ENCODE data around the gene TNNI3.

The TNNI3 gene

DNA sequence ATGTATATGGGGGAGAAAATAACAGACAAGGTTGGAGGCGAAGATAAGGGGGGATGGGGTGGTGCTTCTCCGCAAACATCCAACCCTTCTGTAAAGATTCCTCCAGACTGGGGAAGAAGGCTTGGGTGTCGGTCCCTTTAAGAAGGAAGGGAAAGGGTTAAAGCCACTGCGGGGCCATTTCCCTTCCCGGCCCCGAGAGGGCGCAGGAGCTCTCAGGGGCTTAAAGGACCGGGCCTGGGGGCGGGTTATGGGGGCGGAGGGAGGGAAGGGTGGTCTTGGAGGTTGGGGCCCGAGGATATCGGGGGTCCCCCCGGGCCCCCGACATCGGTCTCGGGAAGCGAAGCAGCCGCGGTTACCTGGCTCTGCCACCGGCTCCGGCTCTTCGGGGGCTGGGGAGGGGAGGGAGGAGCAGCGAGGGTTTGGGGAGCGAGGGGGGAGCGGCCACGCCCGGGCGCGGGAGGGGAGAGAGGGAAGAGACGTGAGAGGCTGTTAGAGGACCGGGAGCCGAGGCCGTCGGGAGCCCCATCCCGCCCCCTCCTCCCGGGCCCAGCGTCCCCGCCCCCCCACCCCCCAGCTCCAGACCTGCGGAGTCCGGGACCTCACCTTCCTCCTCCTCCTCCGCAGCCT is 11.3 kb downstream of the TNNI3 start:
- FAIRE-seq = no peak

DNA sequence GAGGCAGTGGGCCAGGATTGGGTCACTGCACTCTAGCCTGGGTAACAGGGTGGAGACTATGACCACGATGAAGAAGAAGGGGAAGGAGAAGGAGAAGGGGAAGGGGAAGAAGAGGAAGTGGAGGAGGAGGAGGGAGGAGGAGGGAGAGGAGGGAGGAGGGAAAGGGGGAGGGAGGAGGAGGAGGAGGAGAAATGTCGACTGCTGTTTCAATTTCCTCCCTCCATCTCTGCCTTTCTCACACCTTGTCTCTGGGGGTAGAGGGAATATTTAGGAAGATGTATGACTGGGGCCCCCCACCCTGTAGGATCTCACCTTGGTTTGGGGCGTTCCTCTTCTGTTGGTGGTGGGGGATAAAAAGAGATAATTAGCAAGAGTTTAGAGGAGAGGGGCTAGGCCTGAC is 12.3 kb downstream of the TNNI3 start:
- FAIRE-seq = no peak

DNA sequence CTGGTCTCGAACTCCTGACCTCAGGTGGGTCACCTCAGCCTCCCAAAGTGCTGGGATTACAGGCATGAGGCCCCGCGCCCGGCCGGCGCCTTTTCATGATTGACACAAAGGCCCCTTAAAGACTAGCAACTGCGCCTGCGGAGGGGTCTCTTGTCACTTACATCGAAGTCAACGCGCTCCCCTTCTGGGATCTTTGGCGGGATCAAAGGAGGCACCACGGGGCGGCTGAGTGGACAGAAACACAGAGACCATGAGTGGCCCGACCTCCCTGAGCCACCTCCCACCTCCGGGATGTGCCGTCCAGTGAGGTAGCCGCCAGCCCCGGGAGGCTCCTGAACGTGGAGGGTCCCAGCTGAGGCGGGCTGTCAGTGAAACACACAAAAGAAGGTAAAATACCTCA is 15.8 kb downstream of the TNNI3 start:
- no peak for FAIRE-seq

DNA sequence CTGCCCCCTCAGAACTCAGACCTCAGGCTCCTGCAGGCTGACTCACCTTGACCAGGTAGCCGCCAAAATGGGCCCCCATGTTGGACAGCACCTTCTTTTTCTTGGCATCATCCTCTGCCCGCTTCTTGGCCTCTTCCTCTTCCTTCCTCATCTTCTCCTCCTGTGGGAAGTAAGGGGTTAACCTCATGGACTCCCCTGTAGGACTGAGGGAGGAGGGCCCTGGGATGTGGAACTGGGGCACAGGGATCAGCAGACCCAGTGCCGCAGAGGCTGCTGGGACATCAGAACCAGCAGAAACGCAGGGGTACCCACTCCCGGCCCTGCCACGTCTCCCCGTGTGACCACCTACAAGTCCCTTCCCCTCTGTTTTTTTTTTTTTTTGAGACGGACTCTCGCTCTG is 19.6 kb downstream of the TNNI3 start:
- FAIRE-seq = no peak

DNA sequence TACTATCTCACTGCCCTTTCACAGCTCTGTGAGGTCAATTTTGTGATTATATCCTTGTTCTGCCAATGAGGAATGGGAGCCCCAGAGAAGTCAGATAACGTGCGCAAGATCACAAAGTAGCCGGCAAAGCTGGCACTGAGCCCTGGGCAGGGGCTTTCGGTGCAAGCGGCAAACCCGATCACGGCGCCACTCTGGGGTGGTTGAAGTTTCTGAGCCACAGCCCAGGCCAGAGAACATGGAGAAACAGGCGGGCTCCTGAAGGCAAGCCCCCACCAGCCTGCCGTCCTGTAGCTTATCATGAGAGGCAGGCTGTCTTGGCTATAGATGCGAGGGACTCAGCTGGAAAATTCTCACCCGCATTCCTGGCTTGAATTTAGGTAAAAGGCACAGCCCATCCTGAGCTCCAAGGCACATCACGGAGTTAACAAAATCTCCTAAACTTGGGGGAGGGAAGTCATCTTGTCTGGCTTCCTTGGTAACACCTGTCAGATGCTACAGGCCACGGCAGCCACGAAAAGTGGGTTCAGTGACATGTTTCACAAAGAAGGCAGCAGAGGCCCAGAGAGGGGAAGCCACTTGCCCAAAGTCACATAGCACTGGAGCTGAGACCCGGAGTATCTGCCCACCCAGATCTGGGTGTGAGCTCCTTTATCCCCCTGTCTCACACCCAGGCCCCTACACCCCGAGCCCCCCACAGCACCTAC is 21.0 kb downstream of the TNNI3 start:
- no peak for FAIRE-seq

DNA sequence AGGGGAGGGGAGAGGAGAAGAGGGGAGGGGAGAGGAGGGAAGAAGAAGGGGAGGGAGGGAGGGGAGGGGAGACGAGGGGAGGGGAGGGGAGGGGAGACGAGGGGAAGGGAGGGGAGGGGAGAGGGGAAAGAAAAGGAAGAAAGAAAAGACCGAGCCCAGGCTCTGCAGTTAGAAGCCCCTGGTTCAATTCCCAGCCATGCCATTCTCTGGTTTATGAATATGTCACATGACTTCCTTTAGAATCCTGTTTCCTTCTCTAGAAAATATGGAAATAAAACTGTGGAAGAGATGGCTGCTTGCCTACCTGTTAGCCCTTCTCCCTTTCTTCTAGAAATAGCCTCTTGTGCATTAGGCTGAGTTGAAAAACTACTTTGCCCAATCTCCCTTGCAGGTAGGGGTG is 22.8 kb downstream of the TNNI3 start:
- FAIRE-seq = no peak

DNA sequence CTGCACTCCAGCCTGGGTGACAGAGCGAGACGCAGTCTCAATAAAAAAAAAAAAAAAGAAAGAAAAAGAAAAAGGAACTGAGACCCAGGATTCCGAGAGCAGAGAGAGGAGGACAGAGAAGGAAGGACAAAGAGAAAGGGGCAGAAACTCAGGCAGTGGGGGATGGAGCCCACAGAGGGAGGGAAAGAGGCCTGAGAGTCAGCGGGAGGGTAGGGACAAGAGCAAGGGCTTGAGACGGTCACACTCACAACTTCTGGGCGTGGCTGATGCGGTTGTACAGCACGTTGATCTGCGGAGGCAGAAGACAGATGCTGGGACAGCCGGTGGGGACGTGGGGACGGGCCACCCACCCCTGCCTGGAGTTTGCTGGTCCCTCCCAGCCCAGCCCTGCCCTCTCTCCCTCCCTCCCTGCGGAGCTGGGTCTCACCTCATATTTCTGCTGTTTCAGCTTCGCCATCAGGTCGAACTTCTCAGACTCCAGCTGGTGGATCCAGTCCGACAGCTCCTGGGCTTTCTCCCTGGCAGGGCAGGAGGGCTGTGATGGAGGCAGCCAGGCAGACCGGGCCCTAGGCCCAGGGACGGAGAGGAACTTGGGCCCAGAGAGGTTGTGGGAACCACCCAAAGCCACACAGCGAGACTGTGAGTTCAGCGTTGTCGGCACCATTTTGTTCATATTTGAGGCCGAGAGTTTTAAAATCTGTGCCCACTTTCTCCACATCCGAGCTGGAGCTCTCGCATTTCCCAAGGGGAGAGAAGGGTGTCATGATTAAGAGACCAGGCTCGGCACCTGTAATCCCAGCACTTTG is 23.7 kb downstream of the TNNI3 start:
- FAIRE-seq = no peak

DNA sequence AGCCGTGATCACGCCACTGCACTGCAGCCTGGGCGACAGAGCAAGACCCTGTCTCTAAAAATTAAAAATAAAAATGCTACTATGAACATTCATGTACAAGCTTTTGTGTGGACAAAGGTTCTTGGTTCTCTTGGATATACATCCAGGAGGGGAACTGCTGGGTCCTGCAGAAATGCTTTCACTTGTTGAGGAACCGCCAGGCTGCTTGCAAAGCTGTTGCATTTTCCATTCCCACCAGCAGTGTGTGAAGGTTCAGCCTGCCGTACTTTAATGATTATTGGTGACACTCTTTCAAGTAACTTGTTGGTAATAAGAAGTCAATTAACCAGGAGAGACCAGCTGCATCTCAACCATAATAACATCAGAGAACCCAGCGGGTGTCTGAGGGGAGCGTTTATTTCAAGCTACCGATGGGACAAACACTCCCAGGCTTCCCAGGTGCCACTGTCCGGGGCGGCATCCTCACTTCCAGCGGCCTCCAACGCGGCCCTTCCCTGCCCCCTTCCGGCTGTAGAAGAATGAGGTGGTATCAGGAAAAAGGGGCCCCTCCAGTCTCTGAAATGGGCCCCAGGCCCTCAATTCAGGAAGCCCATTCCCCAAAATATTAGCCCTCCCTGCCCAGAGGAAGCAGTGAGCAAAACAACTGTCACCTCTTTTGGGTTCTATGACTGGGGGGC is 24.9 kb downstream of the TNNI3 start:
- FAIRE-seq = no peak

DNA sequence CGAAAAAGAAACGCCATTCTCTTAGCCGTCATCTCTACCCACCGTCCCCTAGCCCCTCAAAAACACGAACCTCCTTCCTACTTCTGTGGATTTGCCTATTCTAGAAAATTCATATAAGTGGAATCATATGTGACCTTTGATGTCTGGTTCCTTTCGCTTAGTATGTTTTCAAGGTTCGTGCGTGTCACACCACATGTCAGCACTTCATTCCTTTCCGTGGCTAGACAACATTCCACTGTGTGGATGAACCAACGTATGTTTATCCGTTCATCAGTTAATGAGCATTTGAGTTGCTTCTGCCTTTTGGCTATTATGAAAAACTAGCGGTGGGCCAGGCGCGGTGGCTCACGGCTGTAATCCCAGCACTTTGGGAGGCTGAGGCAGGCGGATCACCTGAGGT is 26.1 kb downstream of the TNNI3 start:
- no peak for FAIRE-seq

DNA sequence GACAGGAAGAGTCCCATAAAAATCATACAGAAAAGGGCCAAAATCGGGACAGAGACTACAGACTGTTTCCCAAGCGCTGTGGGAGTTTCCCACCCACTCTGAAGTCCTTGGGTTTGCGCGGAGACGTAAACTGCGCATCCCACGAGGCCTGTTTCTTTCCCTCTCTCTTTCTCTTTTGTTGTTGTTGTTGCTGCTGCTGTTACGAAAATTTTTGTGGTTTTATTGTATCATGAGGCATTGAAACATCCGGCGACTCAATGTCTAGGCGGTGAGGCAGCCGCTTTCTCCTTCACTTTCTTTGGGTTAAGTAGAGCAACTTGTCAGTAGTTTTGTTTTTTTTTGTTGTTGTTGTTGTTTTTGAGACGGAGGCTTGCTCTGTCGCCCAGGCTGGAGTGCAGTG is 38.5 kb downstream of the TNNI3 start:
- FAIRE-seq = no peak

DNA sequence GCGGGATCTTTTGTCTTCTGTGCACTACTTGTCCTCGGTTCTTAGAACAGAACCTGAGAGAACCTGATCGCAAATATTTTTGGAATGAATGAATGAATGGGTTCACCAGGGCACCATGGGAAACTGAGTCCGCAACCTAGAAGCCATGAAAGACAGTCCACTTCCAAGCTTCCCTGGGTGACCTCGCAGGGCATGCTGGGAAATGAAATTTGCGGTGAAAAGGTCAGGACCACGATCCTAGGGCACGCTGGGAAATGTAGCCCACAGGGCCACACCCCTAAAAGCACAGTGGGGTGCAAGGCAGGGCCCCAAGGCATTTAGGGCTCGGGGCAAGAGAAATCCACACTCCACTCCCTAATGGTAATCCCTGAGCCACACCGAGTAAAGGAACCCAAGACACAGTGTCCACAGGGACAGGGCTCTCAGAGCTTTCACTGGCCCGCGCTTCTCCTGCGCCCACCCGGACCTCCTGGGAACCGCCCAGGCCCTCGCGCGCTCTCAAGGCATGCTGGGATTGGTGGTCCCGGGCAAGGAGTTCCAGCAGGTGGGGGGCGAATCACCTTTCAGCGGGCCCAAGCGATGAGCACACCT is 39.0 kb downstream of the TNNI3 start:
- FAIRE-seq = no peak

DNA sequence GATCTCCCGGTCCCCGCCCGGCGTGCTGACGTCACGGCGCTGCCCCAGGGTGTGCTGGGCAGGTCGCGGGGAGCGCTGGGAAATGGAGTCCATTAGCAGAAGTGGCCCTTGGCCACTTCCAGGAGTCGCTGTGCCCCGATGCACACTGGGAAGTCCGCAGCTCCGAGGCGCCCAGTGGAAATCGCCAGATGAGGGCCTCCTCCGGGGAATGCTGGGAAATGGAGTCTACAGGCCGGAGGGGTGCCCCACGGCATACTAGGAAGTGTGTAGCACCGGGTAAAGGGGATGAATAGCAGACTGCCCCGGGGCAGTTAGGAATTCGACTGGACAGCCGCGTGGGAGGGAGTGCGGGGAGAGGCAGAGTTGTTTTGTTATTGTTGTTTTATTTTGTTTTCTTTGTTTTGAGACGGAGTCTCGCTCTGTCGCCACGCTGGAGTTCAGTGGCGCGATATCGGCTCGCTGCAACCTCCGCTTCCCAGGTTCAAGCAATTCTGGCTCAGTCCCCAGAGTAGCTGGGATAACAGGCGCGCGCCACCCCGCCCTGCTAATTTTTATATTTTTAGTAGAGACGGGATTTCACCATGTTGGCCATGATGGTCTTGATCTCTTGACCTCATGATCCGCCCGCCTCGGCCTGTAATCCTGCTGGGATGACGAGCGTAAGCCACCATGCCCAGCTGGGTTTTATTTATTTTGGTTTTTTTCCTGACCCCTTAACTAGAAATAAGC is 39.7 kb downstream of the TNNI3 start:
- no peak for FAIRE-seq

DNA sequence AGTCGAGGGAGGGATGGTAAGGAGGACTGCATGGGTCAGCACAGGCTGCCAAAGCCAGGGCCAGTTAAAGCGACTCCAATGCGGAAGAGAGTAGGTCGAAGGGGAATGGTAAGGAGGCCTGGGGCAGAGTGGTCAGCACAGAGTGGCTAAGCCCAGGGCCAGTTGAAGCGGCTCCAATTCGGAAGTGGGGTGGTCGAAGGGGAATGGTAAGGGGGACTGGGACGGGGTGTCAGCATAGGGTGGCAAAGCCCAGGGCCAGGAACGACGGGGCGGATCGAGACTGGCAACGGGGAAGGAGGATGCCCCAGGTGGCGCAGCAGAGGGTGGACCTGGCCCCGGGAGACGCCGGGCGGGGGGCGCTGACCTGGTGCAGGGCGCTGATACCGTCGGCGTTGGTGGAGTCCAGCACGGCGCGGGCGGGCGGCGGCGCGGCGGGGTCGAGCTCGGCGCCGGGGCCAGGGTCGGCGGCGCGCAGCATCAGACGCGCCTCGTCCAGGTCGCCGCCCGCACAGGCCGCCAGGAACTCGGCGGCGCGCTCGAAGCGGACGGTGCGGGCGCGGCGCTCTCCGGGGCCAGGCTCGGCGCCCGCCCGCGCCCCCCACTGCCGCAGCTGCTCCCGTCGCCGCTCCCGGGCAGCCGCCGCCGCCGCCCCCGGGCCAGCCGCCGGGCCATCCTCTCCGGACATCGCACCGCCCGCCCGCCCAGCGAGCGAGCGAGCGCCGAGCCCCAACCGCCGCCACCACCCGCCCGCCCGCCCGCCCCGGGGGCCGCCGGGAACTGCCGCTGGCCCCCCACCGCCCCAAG is 40.5 kb downstream of the TNNI3 start, which contains the start of gene PPP1R12C:
TSS of gene PPP1R12C (minus strand) at position 779 of the 804 bp plus-strand sequence. CDS start at position 685, 94 bp downstream.
- FAIRE-seq = no peak

DNA sequence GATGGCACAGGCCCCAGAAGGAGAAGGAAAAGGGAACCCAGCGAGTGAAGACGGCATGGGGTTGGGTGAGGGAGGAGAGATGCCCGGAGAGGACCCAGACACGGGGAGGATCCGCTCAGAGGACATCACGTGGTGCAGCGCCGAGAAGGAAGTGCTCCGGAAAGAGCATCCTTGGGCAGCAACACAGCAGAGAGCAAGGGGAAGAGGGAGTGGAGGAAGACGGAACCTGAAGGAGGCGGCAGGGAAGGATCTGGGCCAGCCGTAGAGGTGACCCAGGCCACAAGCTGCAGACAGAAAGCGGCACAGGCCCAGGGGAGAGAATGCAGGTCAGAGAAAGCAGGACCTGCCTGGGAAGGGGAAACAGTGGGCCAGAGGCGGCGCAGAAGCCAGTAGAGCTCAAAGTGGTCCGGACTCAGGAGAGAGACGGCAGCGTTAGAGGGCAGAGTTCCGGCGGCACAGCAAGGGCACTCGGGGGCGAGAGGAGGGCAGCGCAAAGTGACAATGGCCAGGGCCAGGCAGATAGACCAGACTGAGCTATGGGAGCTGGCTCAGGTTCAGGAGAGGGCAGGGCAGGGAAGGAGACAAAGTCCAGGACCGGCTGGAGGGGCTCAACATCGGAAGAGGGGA is 41.2 kb downstream of the TNNI3 start:
- FAIRE-seq = no peak

DNA sequence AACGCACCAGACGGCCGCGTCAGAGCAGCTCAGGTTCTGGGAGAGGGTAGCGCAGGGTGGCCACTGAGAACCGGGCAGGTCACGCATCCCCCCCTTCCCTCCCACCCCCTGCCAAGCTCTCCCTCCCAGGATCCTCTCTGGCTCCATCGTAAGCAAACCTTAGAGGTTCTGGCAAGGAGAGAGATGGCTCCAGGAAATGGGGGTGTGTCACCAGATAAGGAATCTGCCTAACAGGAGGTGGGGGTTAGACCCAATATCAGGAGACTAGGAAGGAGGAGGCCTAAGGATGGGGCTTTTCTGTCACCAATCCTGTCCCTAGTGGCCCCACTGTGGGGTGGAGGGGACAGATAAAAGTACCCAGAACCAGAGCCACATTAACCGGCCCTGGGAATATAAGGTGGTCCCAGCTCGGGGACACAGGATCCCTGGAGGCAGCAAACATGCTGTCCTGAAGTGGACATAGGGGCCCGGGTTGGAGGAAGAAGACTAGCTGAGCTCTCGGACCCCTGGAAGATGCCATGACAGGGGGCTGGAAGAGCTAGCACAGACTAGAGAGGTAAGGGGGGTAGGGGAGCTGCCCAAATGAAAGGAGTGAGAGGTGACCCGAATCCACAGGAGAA is 42.0 kb downstream of the TNNI3 start:
- no peak for FAIRE-seq

DNA sequence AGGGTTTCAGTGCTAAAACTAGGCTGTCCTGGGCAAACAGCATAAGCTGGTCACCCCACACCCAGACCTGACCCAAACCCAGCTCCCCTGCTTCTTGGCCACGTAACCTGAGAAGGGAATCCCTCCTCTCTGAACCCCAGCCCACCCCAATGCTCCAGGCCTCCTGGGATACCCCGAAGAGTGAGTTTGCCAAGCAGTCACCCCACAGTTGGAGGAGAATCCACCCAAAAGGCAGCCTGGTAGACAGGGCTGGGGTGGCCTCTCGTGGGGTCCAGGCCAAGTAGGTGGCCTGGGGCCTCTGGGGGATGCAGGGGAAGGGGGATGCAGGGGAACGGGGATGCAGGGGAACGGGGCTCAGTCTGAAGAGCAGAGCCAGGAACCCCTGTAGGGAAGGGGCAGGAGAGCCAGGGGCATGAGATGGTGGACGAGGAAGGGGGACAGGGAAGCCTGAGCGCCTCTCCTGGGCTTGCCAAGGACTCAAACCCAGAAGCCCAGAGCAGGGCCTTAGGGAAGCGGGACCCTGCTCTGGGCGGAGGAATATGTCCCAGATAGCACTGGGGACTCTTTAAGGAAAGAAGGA is 42.9 kb downstream of the TNNI3 start:
- no peak for FAIRE-seq

DNA sequence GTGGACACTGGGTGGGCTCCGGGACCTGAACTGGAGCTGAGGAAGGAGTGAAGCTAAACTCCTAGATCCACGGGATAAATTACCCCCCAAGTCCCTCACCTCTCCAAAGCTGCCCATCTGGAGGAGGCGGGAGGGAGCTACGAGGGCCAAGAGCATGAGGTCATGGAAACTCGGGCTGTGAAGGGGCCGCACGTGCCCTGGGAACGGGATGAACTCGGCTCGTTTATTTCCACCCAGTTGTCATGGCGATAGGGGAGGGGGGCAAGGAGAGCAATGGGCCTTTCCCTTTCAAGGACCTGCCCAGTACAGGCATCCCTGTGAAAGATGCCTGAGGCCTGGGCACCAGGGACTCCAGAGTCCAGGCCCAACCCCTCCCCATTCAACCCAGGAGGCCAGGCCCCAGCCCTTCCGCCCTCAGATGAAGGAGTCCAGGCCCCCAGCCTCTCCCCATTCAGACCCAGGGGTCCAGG is 43.9 kb downstream of the TNNI3 start:
- FAIRE-seq = no peak

DNA sequence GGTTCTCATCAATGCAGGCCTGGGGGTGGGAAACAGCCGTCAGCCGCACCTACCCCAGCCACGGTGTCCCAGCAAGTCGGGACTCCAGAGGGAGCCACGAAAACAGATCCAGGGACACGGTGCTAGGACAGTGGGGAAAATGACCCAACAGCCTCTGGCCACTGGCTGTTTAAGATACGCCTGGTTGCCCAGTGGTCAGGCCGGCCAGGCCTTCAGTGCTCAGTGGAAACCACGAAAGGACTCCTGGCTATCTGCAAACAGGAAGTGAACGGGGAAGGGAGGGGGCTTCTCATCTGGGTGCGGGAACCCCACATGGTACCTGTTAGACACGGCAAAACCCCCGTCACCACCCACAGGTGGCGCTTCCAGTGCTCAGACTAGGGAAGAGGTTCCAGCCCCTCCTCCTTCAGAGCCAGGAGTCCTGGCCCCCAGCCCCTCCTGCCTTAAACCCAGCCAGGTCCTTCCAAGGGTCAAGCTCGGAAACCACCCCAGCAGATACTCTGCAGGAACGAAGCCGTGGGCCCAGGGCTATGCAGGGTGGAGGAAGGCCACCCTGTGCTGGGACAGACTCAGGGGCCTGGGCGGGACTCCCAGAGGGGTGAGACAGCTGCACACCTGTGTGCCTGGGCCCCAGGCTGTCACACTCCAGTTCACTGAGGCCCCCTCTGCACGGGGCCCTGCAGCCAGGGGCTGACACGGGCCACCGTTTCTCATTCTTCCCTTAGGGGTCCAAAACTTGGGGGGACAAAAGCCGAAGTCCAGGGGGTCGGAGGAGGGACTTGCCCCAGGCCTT is 44.6 kb downstream of the TNNI3 start:
- FAIRE-seq = no peak

DNA sequence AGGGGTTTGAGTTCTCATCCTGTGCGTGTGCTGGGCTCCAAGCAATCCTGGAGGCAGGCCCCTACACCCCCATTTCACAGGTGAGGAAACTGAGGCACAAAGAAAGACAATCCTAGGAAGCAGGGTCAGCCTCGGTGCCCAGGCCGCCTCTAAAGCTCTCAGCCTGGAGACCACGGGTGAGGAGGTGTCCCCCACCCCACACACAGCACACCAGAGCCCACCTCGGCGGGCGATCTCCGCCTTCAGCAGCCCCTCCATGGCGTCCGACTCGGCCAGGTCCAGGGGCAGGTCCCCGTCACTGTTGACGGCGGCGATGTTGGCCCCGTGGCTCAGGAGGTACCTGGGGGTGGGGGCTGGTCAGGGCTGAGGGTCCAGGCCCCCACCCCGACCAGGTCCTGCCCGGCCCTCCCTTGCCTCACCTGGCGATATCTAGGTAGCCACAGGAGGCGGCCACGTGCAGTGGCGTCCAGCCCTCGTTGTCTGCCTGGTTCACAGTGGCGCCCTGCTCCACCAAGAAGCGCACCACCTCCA is 45.2 kb downstream of the TNNI3 start:
- no peak for FAIRE-seq

Data from colon (tissue), 2 donors.